PC-9 (cell line): Measurements from ENCODE around the gene NOS1AP. TPM values are rescaled to one million over a fixed set of nuclear protein-coding genes. Genes with fewer than 3 reads are reported as not detected.

Experiments
- BruUV-seq: library from RNA; stranded (reverse); fragments of 400-500 nt; replicated peaks from 2 replicates; lab custom pipeline; 2021; lab: Mats Ljungman, UMichigan
- CTCF ChIA-PET: fragments of 300-600 bp; sonication (Branson Sonifier 250); formaldehyde crosslinking; loops from one replicate; lab custom pipeline; 2022; ENCODE audit warnings: antibody characterized with exemption; lab: Charles Lee
- POLR2A ChIA-PET: fragments of 300-600 bp; sonication (Branson Sonifier 250); formaldehyde crosslinking; loops from one replicate; lab custom pipeline; 2022; ENCODE audit warnings: antibody characterized with exemption; ENCODE audit not compliant: unreplicated experiment; lab: Charles Lee
- DNase-seq, 2 experiments: peaks; one replicate each; pipeline versions ENCODE4 v3.0.0 to v3.0.0-alpha.2; 2015 to 2022; ENCODE audit warnings: mixed read lengths in 1 of 2
- H2AFZ ChIP-seq: fragments of 200-600 bp; sonication (generic); 2 replicates; pipeline ENCODE4 v1.8.1; 2017; ENCODE audit warnings: antibody characterized with exemption
- H3F3A ChIP-seq: fragments of 200-600 bp; sonication (generic); 2 replicates; pipeline ENCODE4 v1.8.1; 2017; ENCODE audit warnings: antibody characterized with exemption, mild to moderate bottlenecking, low read depth; ENCODE audit not compliant: insufficient read depth
- H3K27ac ChIP-seq: fragments of 200-600 bp; sonication (generic); 2 replicates; pipeline ENCODE4 v1.6.1; 2016; ENCODE audit warnings: mixed run types
- H3K27me3 ChIP-seq: fragments of 200-600 bp; sonication (generic); 2 replicates; pipeline ENCODE4 v1.6.1; 2016; ENCODE audit warnings: low read depth, mixed run types; ENCODE audit not compliant: insufficient read depth
- H3K36me3 ChIP-seq: fragments of 200-600 bp; sonication (generic); 2 replicates; pipeline ENCODE4 v1.6.1; 2016; ENCODE audit warnings: low read depth, mixed run types
- H3K4me1 ChIP-seq: fragments of 200-600 bp; sonication (generic); replicated peaks from 2 replicates; pipeline ENCODE4 v1.6.1; 2016; ENCODE audit warnings: mixed run types; ENCODE audit not compliant: insufficient read depth
- H3K4me2 ChIP-seq: fragments of 200-600 bp; sonication (generic); 2 replicates; pipeline ENCODE4 v1.6.1; 2017; ENCODE audit warnings: mixed run types
- H3K4me3 ChIP-seq: fragments of 200-600 bp; sonication (generic); 2 replicates; pipeline ENCODE4 v1.6.1; 2016; ENCODE audit warnings: mixed run types
- H3K79me2 ChIP-seq: fragments of 200-600 bp; sonication (generic); 2 replicates; pipeline ENCODE4 v1.6.1; 2017; ENCODE audit warnings: low read depth, mixed run types
- H3K9me2 ChIP-seq: fragments of 200-600 bp; sonication (generic); 2 replicates; pipeline ENCODE4 v1.8.1; 2017; ENCODE audit warnings: mild to moderate bottlenecking; ENCODE audit not compliant: insufficient read depth
- H3K9me3 ChIP-seq: fragments of 200-600 bp; sonication (generic); 2 replicates; pipeline ENCODE4 v1.8.1; 2016; ENCODE audit warnings: low read depth; ENCODE audit not compliant: insufficient read depth
- H4K20me1 ChIP-seq: fragments of 200-600 bp; sonication (generic); 2 replicates; pipeline ENCODE4 v1.8.1; 2017; ENCODE audit not compliant: insufficient read depth
- CTCF ChIP-seq: fragments of 200-600 bp; sonication (generic); conservative IDR thresholded peaks from 2 replicates; pipeline ENCODE4 v1.6.1; 2017; ENCODE audit warnings: mixed run types, antibody characterized with exemption, mild to moderate bottlenecking, moderate library complexity
- EZH2 ChIP-seq: fragments of 200-600 bp; sonication (generic); IDR thresholded peaks from 2 replicates; pipeline ENCODE4 v1.8.0; 2017; ENCODE audit warnings: antibody characterized with exemption, low read depth
- intact Hi-C: fragments of 100-400 bp; cut with micrococcal nuclease; formaldehyde crosslinking; loops from one replicate; pipeline ENCODE4 v1.10.0; 2022; ENCODE audit not compliant: unreplicated experiment
- total RNA-seq: library from RNA; stranded (reverse); gene quantifications from 2 replicates; pipeline ENCODE4 v1.2.3, GENCODE V29; 2021

NOS1AP gene
- total RNA-seq, 1 experiment from 2014 or later: 9.9 TPM

- Histone ChIP-seq H3K9me2 (no peaks in the 10 kb centered on the region), H3K4me3 (no peak overlapping the region), H3K79me2 (peaks cover 51% of the 10 kb centered on the region), H3K4me2 (no peak overlapping the region), H3K27ac (no peak overlapping the region), H3K4me1 (no peaks in the 10 kb centered on the region), H3K9me3 (no peaks in the 10 kb centered on the region), H3K27me3 (no peaks in the 10 kb centered on the region), H3K36me3 (peaks cover 6% of the 10 kb centered on the region; the same call in 1 of the 2 replicates), H4K20me1 (peaks cover 6% of the 10 kb centered on the region; the same call in 1 of the 2 replicates), H2AFZ (no peak overlapping the region), H3F3A (peaks cover 10% of the 10 kb centered on the region)
- TF ChIP-seq CTCF: no peak
- TF ChIP-seq EZH2: no peak
- no peak for DNase-seq
- CTCF ChIA-PET: no interaction called here
- POLR2A ChIA-PET: no interaction called here
- intact Hi-C loops: no loop called here
- no TSS peak for BruUV-seq
Measured at GRCh38 chr1:162258394-162258793, 188.9 kb downstream of the NOS1AP start.

- intact Hi-C loops: no loop called here
- H3K9me2 ChIP-seq: no peaks in the 10 kb centered on the region
- CTCF ChIA-PET: no interaction called here
- H3K4me2 ChIP-seq: no peak overlapping the region
- H4K20me1 ChIP-seq: peaks cover 6% of the 10 kb centered on the region; the same call in 1 of the 2 replicates
- H3K9me3 ChIP-seq: no peaks in the 10 kb centered on the region
- POLR2A ChIA-PET: no interaction called here
- H3K27ac ChIP-seq: no peak overlapping the region
- H3K79me2 ChIP-seq: peaks cover 38% of the 10 kb centered on the region
- no peak for DNase-seq
- peaks cover 10% of the 10 kb centered on the region for H3F3A ChIP-seq
- no peak overlapping the region for H2AFZ ChIP-seq
- no peak overlapping the region for H3K4me3 ChIP-seq
- H3K4me1 ChIP-seq: no peaks in the 10 kb centered on the region
- no TSS peak for BruUV-seq
- H3K27me3 ChIP-seq: no peaks in the 10 kb centered on the region
- peaks cover 10% of the 10 kb centered on the region; the same call in 1 of the 2 replicates for H3K36me3 ChIP-seq
- TF ChIP-seq EZH2 (no peak), CTCF (no peak)
Measured at GRCh38 chr1:162259894-162260455, 190.5 kb downstream of the NOS1AP start.

GRCh38 chr1:162264108-162264507 lies 194.6 kb downstream of the NOS1AP start:
- no peak for DNase-seq
- no peaks in the 10 kb centered on the region for H3K9me2 ChIP-seq
- peaks cover 6% of the 10 kb centered on the region; the same call in 1 of the 2 replicates for H4K20me1 ChIP-seq
- no peaks in the 10 kb centered on the region for H3K27me3 ChIP-seq
- H3F3A ChIP-seq: peaks cover 10% of the 10 kb centered on the region
- H3K9me3 ChIP-seq: no peaks in the 10 kb centered on the region
- H3K79me2 ChIP-seq: peaks cover 44% of the 10 kb centered on the region
- no peak overlapping the region for H3K4me3 ChIP-seq
- 0 out of 2 replicates have a peak, but pooled peaks cover 5% of the 10 kb centered on the region for H3K36me3 ChIP-seq
- TF ChIP-seq EZH2: no peak
- no peak for TF ChIP-seq CTCF
- no TSS peak for BruUV-seq
- intact Hi-C loops: no loop called here
- POLR2A ChIA-PET: no interaction called here
- CTCF ChIA-PET: no interaction called here
- H3K4me1 ChIP-seq: no peaks in the 10 kb centered on the region
- H2AFZ ChIP-seq: no peak overlapping the region
- no peak overlapping the region for H3K27ac ChIP-seq
- H3K4me2 ChIP-seq: no peak overlapping the region
